Nephron (organoid): Measurements from ENCODE around the gene HEXB.
"Not testable (repeated sequence)": the region's sequence is repeated elsewhere in the genome, so short reads cannot be mapped to it uniquely, and the experiment has no call there.

Source experiments
- H3K27ac Mint-ChIP-seq, 3 experiments: 2 replicates each; pipeline ENCODE4 v1.8.0; 2020; ENCODE audit warnings: mixed read lengths in 3 of 3, mild to moderate bottlenecking in 2 of 3, moderate library complexity in 1 of 3
- H3K27me3 Mint-ChIP-seq: 2 replicates; pipeline ENCODE4 v1.8.0; 2021; ENCODE audit warnings: low read depth, mild to moderate bottlenecking, moderate library complexity, mixed read lengths
- H3K36me3 Mint-ChIP-seq: 2 replicates; pipeline ENCODE4 v1.8.0; 2020; ENCODE audit warnings: low read depth, mixed read lengths
- H3K4me1 Mint-ChIP-seq: 2 replicates; pipeline ENCODE4 v1.8.0; 2020; ENCODE audit warnings: mixed read lengths
- H3K4me3 Mint-ChIP-seq, 3 experiments: 2 replicates each; pipeline ENCODE4 v1.8.0; 2020; ENCODE audit warnings: mild to moderate bottlenecking in 3 of 3, mixed read lengths in 3 of 3, moderate library complexity in 2 of 3
- H3K9me3 Mint-ChIP-seq: 2 replicates; pipeline ENCODE4 v1.8.0; 2020; ENCODE audit warnings: mixed read lengths
- TF ChIP-seq, protein P1 (sequence below), 3 experiments: fragments of 200-600 bp; sonication (generic); IDR thresholded peaks; one replicate each; pipeline ENCODE4 v1.5.0; 2021; ENCODE audit warnings: antibody characterized with exemption in 3 of 3; ENCODE audit not compliant: unreplicated experiment in 3 of 3

The HEXB gene

DNA sequence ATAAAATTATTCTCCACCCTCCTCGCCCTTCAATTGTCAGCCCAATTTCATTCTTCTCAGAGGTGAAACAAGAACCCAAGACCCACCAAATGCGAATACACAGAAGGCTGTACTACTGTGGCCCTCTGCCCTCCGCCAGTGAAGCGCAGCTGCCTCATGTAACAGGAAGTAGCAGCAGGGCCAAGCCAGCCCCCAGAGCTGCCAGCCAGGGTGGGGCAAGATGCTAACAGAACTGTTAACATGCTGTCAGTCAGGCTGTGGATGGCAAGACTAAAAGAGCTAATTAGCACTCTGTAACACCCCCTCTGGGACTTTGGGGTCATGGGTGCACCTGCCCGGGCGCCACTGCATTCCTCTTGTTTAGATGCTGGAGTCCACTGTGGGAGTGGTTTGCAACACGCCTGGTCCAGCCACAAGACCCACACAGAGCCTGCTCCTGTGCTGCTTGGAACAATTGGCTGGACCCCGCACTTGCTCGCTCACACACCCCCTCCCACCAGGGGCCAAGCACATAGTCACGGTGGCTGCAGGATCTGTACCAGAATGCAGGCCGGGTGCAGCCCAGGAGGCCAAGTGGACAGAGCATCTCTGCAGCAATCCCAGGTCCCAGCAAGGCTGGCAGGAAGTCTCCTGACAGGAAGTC is 14.5 kb upstream of the HEXB start:
- TF ChIP-seq, protein P1, sequence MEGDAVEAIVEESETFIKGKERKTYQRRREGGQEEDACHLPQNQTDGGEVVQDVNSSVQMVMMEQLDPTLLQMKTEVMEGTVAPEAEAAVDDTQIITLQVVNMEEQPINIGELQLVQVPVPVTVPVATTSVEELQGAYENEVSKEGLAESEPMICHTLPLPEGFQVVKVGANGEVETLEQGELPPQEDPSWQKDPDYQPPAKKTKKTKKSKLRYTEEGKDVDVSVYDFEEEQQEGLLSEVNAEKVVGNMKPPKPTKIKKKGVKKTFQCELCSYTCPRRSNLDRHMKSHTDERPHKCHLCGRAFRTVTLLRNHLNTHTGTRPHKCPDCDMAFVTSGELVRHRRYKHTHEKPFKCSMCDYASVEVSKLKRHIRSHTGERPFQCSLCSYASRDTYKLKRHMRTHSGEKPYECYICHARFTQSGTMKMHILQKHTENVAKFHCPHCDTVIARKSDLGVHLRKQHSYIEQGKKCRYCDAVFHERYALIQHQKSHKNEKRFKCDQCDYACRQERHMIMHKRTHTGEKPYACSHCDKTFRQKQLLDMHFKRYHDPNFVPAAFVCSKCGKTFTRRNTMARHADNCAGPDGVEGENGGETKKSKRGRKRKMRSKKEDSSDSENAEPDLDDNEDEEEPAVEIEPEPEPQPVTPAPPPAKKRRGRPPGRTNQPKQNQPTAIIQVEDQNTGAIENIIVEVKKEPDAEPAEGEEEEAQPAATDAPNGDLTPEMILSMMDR (IDR thresholded peaks at IDR 0.05; ENCODE audit: unreplicated experiment in 3 of 3) = no peak
- Mint-ChIP-seq H3K9me3 (no peaks in the 10 kb centered on the region), H3K27ac (no peak overlapping the region), H3K4me3 (no peak overlapping the region), H3K4me1 (peaks cover 38% of the 10 kb centered on the region), H3K36me3 (no peaks in the 10 kb centered on the region), H3K27me3 (no peaks in the 10 kb centered on the region)

DNA sequence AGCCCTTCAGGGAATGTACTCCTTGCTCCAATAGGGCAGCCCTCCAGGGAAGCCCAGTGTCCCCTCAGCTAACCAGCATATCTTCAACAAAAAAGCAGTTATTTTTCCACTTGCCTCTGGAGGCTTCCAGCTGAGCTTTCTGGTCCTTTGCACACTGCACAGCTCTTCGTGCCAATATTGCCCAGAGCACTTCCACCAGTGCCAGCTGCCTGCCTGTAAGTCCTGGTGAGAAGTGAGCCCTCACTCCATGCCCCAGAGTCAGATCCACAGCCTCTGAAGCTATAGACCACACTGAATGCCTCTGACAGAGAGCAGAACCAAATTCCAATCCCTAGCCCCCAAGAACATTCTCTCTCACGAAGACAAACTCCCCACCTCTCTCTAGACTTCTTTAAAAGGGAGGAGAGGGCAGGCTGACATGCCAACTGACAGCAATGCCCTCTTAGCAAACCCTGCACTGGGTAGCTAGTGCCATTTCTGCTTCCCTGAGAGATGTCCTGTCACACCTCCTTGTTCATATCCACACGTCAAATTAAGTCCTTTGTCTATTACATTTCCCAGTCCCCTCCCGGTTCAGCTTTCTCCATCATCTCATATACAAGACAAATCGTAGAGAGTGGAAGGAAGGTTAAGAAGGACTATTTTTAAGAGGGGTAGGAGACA is 12.7 kb upstream of the HEXB start:
- Mint-ChIP-seq H3K36me3 (no peaks in the 10 kb centered on the region), H3K9me3 (no peaks in the 10 kb centered on the region), H3K4me3 (no peak overlapping the region), H3K27ac (no peak overlapping the region), H3K4me1 (peaks cover 26% of the 10 kb centered on the region), H3K27me3 (no peaks in the 10 kb centered on the region)
- TF ChIP-seq, protein P1 (IDR thresholded peaks at IDR 0.05; ENCODE audit: unreplicated experiment in 3 of 3) = no peak

DNA sequence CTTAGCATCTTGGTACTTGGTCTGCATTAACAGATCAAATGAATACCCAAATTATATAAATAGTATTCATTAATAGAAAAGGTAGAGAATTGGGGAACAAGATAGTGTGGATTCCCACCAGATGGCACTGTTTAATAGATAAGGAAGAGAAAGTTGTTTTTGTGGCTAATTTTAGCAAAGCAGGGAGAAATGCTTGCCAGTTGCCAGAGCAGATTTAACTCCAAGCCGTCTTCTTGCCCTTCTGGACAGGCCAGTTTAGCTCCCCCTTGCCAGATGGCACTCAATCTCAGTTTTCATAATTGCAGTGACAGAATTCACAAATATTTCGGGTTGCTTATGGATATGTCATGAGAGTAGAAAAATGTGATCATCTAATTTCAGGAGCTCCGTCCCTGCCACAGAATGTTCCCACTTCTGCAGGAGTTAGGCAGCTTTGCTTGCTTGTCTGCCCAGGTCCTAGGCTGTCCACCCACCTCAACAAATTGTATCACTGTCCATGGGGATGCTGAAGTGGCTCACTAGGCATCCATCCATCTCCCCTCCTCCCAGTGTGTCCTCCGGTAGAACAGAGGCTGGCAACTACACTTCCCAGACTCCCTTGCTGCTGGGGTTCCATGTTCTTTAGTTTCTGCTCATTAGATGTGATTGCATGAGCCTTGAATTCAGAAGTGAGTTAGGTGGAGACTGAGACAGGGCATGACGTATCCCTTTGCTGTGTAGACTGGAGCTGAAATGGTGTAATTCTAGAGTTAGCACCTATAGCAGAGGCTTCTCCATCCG is 11.8 kb upstream of the HEXB start:
- Mint-ChIP-seq H3K4me1 (peaks cover 26% of the 10 kb centered on the region), H3K9me3 (no peaks in the 10 kb centered on the region), H3K4me3 (peak overlapping the region in 1 of 3 experiments; percentile 34), H3K27me3 (no peaks in the 10 kb centered on the region), H3K36me3 (no peaks in the 10 kb centered on the region), H3K27ac (no peak overlapping the region)
- TF ChIP-seq, protein P1 (IDR thresholded peaks at IDR 0.05; ENCODE audit: unreplicated experiment in 3 of 3) = peak; percentile 33 to 49 (median 39)

DNA sequence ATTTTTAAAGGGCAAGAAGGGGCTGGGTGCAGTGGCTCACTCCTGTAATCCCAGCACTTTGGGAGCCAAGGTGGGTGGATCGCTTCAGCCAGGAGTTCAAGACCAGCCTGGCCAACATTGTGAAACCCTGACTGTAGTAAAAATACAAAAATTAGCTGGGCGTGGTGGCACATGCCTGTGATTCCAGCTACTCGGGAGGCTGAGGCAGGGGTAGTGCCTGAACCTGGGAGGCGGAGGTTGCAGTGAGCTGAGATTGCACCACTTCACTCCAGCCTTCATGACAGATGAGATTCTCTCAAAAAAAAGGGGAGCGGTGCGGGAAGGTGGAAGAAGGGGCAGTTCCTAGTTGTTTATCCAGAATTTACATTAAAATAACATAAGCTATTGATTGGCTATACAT is 8.6 kb upstream of the HEXB start:
- not testable (repeated sequence) for H3K4me3 Mint-ChIP-seq, H3K9me3 Mint-ChIP-seq, H3K27me3 Mint-ChIP-seq, H3K36me3 Mint-ChIP-seq, H3K27ac Mint-ChIP-seq
- peaks cover 19% of the 10 kb centered on the region for H3K4me1 Mint-ChIP-seq

DNA sequence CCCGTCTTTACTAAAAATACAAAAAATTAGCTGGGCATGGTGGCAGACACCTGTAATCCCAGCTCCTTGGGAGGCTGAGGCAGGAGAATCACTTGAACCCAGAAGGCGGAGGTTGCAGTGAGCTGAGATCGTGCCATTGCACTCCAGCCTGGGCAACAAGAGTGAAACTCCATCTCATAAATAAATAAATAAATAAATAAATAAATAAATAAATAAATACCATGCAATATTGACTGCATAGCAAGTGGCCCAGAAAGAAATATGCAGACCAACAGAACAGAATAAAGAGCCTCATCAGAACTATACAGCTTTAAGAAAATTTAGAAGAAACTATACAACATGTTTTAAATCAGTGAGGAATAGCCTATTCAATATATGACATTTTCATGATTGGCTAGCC is 6.9 kb upstream of the HEXB start:
- not testable (repeated sequence) for H3K9me3 Mint-ChIP-seq, H3K4me1 Mint-ChIP-seq, H3K27ac Mint-ChIP-seq, H3K4me3 Mint-ChIP-seq, H3K36me3 Mint-ChIP-seq, H3K27me3 Mint-ChIP-seq

DNA sequence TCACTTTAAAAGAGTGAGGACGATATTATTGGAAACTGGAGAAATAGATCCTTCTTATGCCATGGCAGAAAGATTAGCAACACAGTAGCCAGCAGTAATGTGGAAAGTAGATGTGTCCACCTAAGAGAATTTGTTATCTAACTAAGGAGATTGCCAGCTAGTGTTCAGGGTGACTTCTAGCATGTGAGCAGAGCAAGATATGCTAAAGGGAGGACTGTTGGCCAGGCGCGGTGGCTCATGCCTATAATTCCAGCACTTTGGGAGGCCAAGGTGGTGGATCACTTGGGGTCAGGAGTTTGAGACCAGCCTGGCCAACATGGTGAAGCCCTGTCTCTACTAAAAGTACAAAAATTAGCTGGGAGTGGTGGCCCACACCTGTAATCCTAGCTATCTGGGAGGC is 5.7 kb upstream of the HEXB start:
- H3K4me3 Mint-ChIP-seq, H3K9me3 Mint-ChIP-seq, H3K4me1 Mint-ChIP-seq, H3K36me3 Mint-ChIP-seq, H3K27me3 Mint-ChIP-seq, H3K27ac Mint-ChIP-seq: not testable (repeated sequence)

DNA sequence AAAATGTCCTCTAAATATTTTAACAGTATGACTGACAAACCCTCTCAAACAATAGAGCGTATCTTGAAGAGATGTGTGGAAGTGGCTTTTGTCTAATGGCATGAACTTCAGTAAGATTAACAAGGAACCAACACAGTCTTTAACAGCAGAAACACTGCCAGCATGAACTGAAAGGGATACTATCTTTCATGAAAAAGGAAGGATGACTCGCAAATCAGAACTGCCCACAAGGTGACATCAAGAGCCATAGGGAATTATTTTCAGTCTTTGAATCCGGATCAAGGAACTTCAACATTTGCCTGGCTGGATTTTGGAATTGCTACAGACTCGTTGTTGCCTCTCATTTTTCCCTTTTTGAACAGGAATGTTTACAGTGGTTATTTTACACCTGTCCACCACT is 5.1 kb upstream of the HEXB start:
- no peaks in the 10 kb centered on the region for H3K4me1 Mint-ChIP-seq

More for the DNA sequence above, 5.1 kb upstream of the HEXB start:
- TF ChIP-seq, protein P1 (IDR thresholded peaks at IDR 0.05; ENCODE audit: unreplicated experiment in 3 of 3) = no peak
- no peaks in the 10 kb centered on the region for H3K36me3 Mint-ChIP-seq
- H3K4me3 Mint-ChIP-seq = no peak overlapping the region
- H3K27me3 Mint-ChIP-seq = peaks cover 5% of the 10 kb centered on the region
- no peak overlapping the region for H3K27ac Mint-ChIP-seq
- H3K9me3 Mint-ChIP-seq = no peaks in the 10 kb centered on the region
